Sigmoid colon (tissue), 7 donors: Measurements from ENCODE around the gene HMGN1. TPM values are rescaled to one million over a fixed set of nuclear protein-coding genes. Genes with fewer than 3 reads are reported as not detected.

Experiments
- DNase-seq: peaks from one replicate; pipeline ENCODE4 v3.0.0-alpha.2; 2019
- H3K27ac ChIP-seq, 4 donors: fragments of 200-600 bp; sonication (generic); one replicate each; pipeline ENCODE4 v1.5.1; 2016 to 2019; ENCODE audit warnings: mild to moderate bottlenecking in 1 of 4
- H3K27me3 ChIP-seq, 3 donors: fragments of 200-600 bp; sonication (generic); one replicate each; pipeline ENCODE4 v1.5.1; 2019; ENCODE audit warnings: mild to moderate bottlenecking in 1 of 3
- H3K36me3 ChIP-seq, 4 donors: fragments of 200-600 bp; sonication (generic); one replicate each; pipeline ENCODE4 v1.5.1; 2016 to 2019
- H3K4me1 ChIP-seq, 4 donors: fragments of 200-600 bp; sonication (generic); one replicate each; pipeline ENCODE4 v1.5.1; 2017 to 2019
- H3K4me3 ChIP-seq, 4 donors: fragments of 200-600 bp; sonication (generic); one replicate each; pipeline ENCODE4 v1.5.1; 2017 to 2019; ENCODE audit warnings: mild to moderate bottlenecking in 2 of 4, moderate library complexity in 1 of 4
- H3K9me3 ChIP-seq, 4 donors: fragments of 200-600 bp in 3 of 4; sonication (generic) in 3 of 4; one replicate each; pipeline versions ENCODE4 v1.5.1 to v1.6.1; 2013 to 2019
- CTCF ChIP-seq, 4 experiments: fragments of 450-650 bp in 3 of 4; fragments of 200-600 bp in 1 of 4; IDR thresholded peaks; one replicate each; pipeline ENCODE4 v1.5.1; 2016 to 2019; ENCODE audit warnings: antibody characterized with exemption in 4 of 4, mild to moderate bottlenecking in 3 of 4, moderate library complexity in 2 of 4
- EP300 ChIP-seq, 4 donors: sonication (generic); formaldehyde crosslinking; IDR thresholded peaks; one replicate each; pipeline ENCODE4 v1.6.1; 2017; ENCODE audit warnings: antibody characterized with exemption in 4 of 4
- POLR2A ChIP-seq, 2 donors: fragments of 450-650 bp; IDR thresholded peaks; one replicate each; pipeline ENCODE4 v1.6.1; 2016; ENCODE audit warnings: antibody characterized with exemption in 2 of 2, mild to moderate bottlenecking in 2 of 2, moderate library complexity in 2 of 2
- POLR2AphosphoS5 ChIP-seq, 4 donors: sonication (generic); formaldehyde crosslinking; IDR thresholded peaks; one replicate each; pipeline ENCODE4 v1.6.1; 2017; ENCODE audit warnings: antibody characterized with exemption in 4 of 4
- WGBS, 2 donors: extraction: QIAGEN DNeasy Blood & Tissue Kit; methylation state at CpG; one replicate each; pipeline ENCODE4 v1.1.7; 2013; 5-methylcytosine and 5-hydroxymethylcytosine counted together
- intact Hi-C: fragments of 100-400 bp; cut with DNase I; formaldehyde crosslinking; loops from one replicate; pipeline ENCODE4 v1.15.1; 2023
- polyA plus RNA-seq, 3 donors: library from polyadenylated mRNA; stranded (reverse); fragments of 200-250 nt; gene quantifications; one replicate each; pipeline ENCODE4 v1.2.3, GENCODE V29; 2013
- total RNA-seq, 4 donors: library from RNA; depleted of rRNA; stranded (reverse); fragments of >200 nt; gene quantifications; one replicate each; pipeline ENCODE4 v1.1.0, GENCODE V29; 2016
- donor health status: healthy with polysubstance abuse.
- donor health status: Bipolar disorder and iron deficiency.
- donor health status: healthy.

Gene HMGN1
- total and polyA plus RNA-seq, 7 donors: 48.2 to 191 (median 73.3) TPM

DNA sequence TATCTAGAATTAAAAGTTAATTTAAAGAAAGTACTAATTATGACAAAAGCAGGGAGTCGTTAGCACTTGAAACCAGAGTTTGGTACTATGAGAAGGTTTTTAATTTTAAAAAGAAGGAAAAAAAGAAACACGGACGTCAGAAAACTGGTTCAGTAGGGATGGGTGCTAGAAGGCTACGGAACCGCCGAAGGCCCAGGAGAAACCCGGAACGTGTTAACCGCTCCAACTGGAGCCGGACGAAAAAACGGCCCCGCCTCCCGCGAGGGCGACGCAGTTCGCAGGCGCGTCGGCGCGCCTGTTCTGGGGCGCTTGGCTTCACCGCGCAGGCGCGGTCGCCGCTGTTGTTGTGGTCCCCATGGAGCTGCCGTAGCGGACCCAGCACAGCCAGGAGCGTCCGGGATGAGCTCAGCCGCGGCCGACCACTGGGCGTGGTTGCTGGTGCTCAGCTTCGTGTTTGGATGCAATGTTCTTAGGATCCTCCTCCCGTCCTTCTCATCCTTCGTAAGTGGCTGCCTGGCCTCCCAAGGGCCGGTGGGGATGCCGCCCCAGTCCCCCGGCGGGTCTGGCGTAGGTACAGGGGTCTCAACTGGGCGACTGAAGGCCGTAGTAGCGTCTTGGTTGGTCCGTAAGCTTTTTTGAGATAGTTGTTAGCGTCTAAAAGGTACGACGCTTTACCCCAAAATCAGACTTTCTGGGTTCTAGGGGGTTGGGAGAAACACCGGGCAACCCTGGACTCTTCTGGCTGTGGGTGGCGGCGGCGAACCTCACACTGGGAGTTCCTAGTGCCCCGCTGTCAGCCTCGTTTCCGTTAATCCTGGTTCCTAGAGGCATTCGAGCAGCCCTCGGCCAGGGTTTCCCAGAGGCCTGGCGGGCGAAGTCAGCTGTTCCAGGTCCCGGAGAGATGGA, 31.4 kb upstream of the HMGN1 start:
- intact Hi-C loops: loop anchor here (2.0 kb wide), 1 partner anchor 31 kb away; the partner anchor contains the start of gene HMGN1
- 0 to 1% methylated on average over 65 of the region's 65 CpGs for WGBS, 2 donors
- Histone ChIP-seq H3K9me3 (no peaks in the 10 kb centered on the region), H3K36me3 (no peaks in the 10 kb centered on the region), H3K27ac (peak overlapping the region; percentile 90 to 98 (median 94)), H3K27me3 (no peaks in the 10 kb centered on the region), H3K4me3 (peak overlapping the region; percentile 71 to 92 (median 80)), H3K4me1 (peaks cover 0 to 31% (median 14%) of the 10 kb centered on the region in 4 donors)
- peak; percentile 98 for DNase-seq
- TF ChIP-seq POLR2AphosphoS5 (IDR thresholded peaks at IDR 0.05): peak; percentile 85 to 97 (median 92)
- no peak for TF ChIP-seq CTCF (IDR thresholded peaks at IDR 0.05)
- peak in 1 of 4 donors; percentile 50 for TF ChIP-seq EP300 (IDR thresholded peaks at IDR 0.05)
- peak; percentile 54 to 82 for TF ChIP-seq POLR2A (IDR thresholded peaks at IDR 0.05)

GRCh38 chr21:39377444-39378050, 28.7 kb upstream of the HMGN1 start:
- intact Hi-C loops: no loop called here
- 71 to 75% methylated on average over 7 of the region's 7 CpGs for WGBS, 2 donors

GRCh38 chr21:39375446-39375845, 26.6 kb upstream of the HMGN1 start:
- H3K36me3 ChIP-seq: no peaks in the 10 kb centered on the region
- intact Hi-C loops: no loop called here
- no peak overlapping the region for H3K27ac ChIP-seq
- DNase-seq: no peak
- no peaks in the 10 kb centered on the region for H3K27me3 ChIP-seq
- TF ChIP-seq POLR2AphosphoS5 (IDR thresholded peaks at IDR 0.05) (no peak), POLR2A (IDR thresholded peaks at IDR 0.05) (no peak), EP300 (IDR thresholded peaks at IDR 0.05) (no peak), CTCF (IDR thresholded peaks at IDR 0.05) (no peak)
- H3K9me3 ChIP-seq: no peaks in the 10 kb centered on the region
- H3K4me3 ChIP-seq: no peak overlapping the region
- WGBS, 2 donors: 66 to 89% methylated on average over 2 of the region's 2 CpGs
- H3K4me1 ChIP-seq: peaks cover 0 to 5% (median 4%) of the 10 kb centered on the region in 4 donors

More at GRCh38 chr21:39377444-39378050, 28.7 kb upstream of the HMGN1 start:
- no peak for TF ChIP-seq POLR2AphosphoS5 (IDR thresholded peaks at IDR 0.05)
- no peak for TF ChIP-seq EP300 (IDR thresholded peaks at IDR 0.05)
- no peak for TF ChIP-seq CTCF (IDR thresholded peaks at IDR 0.05)
- no peak for TF ChIP-seq POLR2A (IDR thresholded peaks at IDR 0.05)
- no peaks in the 10 kb centered on the region for H3K9me3 ChIP-seq
- peaks cover 0 to 25% (median 14%) of the 10 kb centered on the region in 4 donors for H3K4me1 ChIP-seq
- no peaks in the 10 kb centered on the region for H3K36me3 ChIP-seq
- DNase-seq: no peak
- no peaks in the 10 kb centered on the region for H3K27me3 ChIP-seq
- no peak overlapping the region for H3K27ac ChIP-seq
- H3K4me3 ChIP-seq: no peak overlapping the region

- WGBS, 2 donors: 74 to 80% methylated on average over 6 of the region's 6 CpGs
- intact Hi-C loops: no loop called here
- no peak for DNase-seq
- no peaks in the 10 kb centered on the region for H3K36me3 ChIP-seq
- H3K27ac ChIP-seq: no peak overlapping the region
- H3K27me3 ChIP-seq: no peaks in the 10 kb centered on the region
- H3K9me3 ChIP-seq: no peaks in the 10 kb centered on the region
- H3K4me1 ChIP-seq: no peaks in the 10 kb centered on the region
- H3K4me3 ChIP-seq: no peak overlapping the region
- no peak for TF ChIP-seq CTCF (IDR thresholded peaks at IDR 0.05)
- TF ChIP-seq POLR2A (IDR thresholded peaks at IDR 0.05): no peak
- TF ChIP-seq POLR2AphosphoS5 (IDR thresholded peaks at IDR 0.05): no peak
- TF ChIP-seq EP300 (IDR thresholded peaks at IDR 0.05): no peak
These were observed 25.2 kb upstream of the HMGN1 start for GRCh38 chr21:39374046-39374445.
